SK-N-SH (cell line): Measurements from ENCODE around the gene MCTS1. TPM values are rescaled to one million over a fixed set of nuclear protein-coding genes. Genes with fewer than 3 reads are reported as not detected.

Source experiments
- CTCF ChIA-PET: fragments of 300-600, 350-600 bp; formaldehyde crosslinking; extraction: SDS; loops from one replicate; lab custom pipeline; 2021; lab: Yijun Ruan, JAX
- POLR2A ChIA-PET: fragments of 350-600 bp; sonication (Branson Sonifier 250); formaldehyde crosslinking; extraction: SDS; loops from one replicate; lab custom pipeline; 2020; ENCODE audit warnings: antibody characterized with exemption, inconsistent platforms; lab: Yijun Ruan, JAX
- DNase-seq: peaks from one replicate; pipeline ENCODE4 v3.0.0; 2012
- H2AFZ ChIP-seq: fragments of 200-600 bp; sonication (generic); 2 replicates; pipeline ENCODE4 v1.8.1; 2016; ENCODE audit warnings: antibody characterized with exemption, mild to moderate bottlenecking, low read depth
- H3F3A ChIP-seq: fragments of 200-600 bp; sonication (generic); replicated peaks from 2 replicates; pipeline ENCODE3; 2016; ENCODE audit warnings: antibody characterized with exemption, mild to moderate bottlenecking; ENCODE audit not compliant: insufficient read depth
- H3K27ac ChIP-seq, 2 experiments: fragments of 200-500 bp in 1 of 2; fragments of 200-600 bp in 1 of 2; sonication (Bioruptor generic) in 1 of 2; sonication (generic), shearing (Covaris generic) in 1 of 2; 2 replicates each; pipeline versions ENCODE4 v1.5.1 to v1.6.1; 2014 to 2016; ENCODE audit warnings: low read depth in 2 of 2, inconsistent platforms in 1 of 2, low read length in 1 of 2, mild to moderate bottlenecking in 1 of 2, mixed read lengths in 1 of 2
- H3K27me3 ChIP-seq: fragments of 200-600 bp; sonication (generic), shearing (Covaris generic); 2 replicates; pipeline ENCODE4 v1.6.1; 2016; ENCODE audit warnings: mixed run types; ENCODE audit not compliant: insufficient read depth
- H3K36me3 ChIP-seq, 2 experiments: fragments of 200-500 bp in 1 of 2; fragments of 200-600 bp in 1 of 2; sonication (Bioruptor generic) in 1 of 2; sonication (generic) in 1 of 2; replicated peaks in 1 of 2; 2 replicates each; pipeline versions ENCODE3 to v1.5.1; 2014 to 2016; ENCODE audit warnings: low read length in 1 of 2, mild to moderate bottlenecking in 1 of 2; ENCODE audit not compliant: insufficient read depth in 2 of 2, control insufficient read depth in 1 of 2
- H3K4me1 ChIP-seq, 2 experiments: fragments of 200-500 bp in 1 of 2; fragments of 200-600 bp in 1 of 2; sonication (Bioruptor generic) in 1 of 2; sonication (generic), shearing (Covaris generic) in 1 of 2; 2 replicates each; pipeline versions ENCODE4 v1.5.1 to v1.6.1; 2014 to 2016; ENCODE audit warnings: low read depth in 1 of 2, low read length in 1 of 2, mixed run types in 1 of 2; ENCODE audit not compliant: insufficient read depth in 2 of 2, control insufficient read depth in 1 of 2
- H3K4me2 ChIP-seq: fragments of 200-600 bp; sonication (generic), shearing (Covaris generic); 2 replicates; pipeline ENCODE4 v1.6.1; 2017; ENCODE audit warnings: mixed run types
- H3K4me3 ChIP-seq, 2 experiments: fragments of 200-500 bp in 1 of 2; fragments of 200-600 bp in 1 of 2; sonication (Bioruptor generic) in 1 of 2; sonication (generic), shearing (Covaris generic) in 1 of 2; 2 replicates each; pipeline versions ENCODE4 v1.5.1 to v1.8.1; 2014 to 2016; ENCODE audit warnings: low read depth in 2 of 2, inconsistent platforms in 1 of 2, low read length in 1 of 2, mild to moderate bottlenecking in 1 of 2, mixed read lengths in 1 of 2, moderate library complexity in 1 of 2
- H3K79me2 ChIP-seq: fragments of 200-600 bp; sonication (generic); 2 replicates; pipeline ENCODE4 v1.8.1; 2017; ENCODE audit warnings: mild to moderate bottlenecking; ENCODE audit not compliant: insufficient read depth
- H3K9ac ChIP-seq: fragments of 200-600 bp; sonication (generic); 2 replicates; pipeline ENCODE4 v1.6.1; 2017; ENCODE audit warnings: mixed run types
- H3K9me2 ChIP-seq: fragments of 200-600 bp; sonication (generic); 2 replicates; pipeline ENCODE4 v1.6.1; 2017; ENCODE audit warnings: mixed run types
- H3K9me3 ChIP-seq: fragments of 200-600 bp; sonication (generic); 2 replicates; pipeline ENCODE4 v1.6.1; 2017; ENCODE audit warnings: mixed run types, mild to moderate bottlenecking, moderate library complexity
- H4K20me1 ChIP-seq: fragments of 200-600 bp; sonication (generic); 2 replicates; pipeline ENCODE4 v1.6.1; 2017; ENCODE audit warnings: mild to moderate bottlenecking, mixed run types; ENCODE audit not compliant: insufficient read depth
- EZH2phosphoT487 ChIP-seq: fragments of 200-600 bp; sonication (generic); IDR thresholded peaks from 2 replicates; pipeline ENCODE4 v1.6.1; 2017; ENCODE audit warnings: low read depth, mixed run types, mild to moderate bottlenecking, antibody characterized with exemption, moderate library complexity, borderline replicate concordance
- GABPA ChIP-seq: IDR thresholded peaks from 2 replicates; pipeline ENCODE4 v1.4.0; 2012; ENCODE audit warnings: low read depth, mild to moderate bottlenecking
- JUND ChIP-seq: IDR thresholded peaks from 2 replicates; pipeline ENCODE4 v1.4.0; 2012
- MAX ChIP-seq: IDR thresholded peaks from 2 replicates; pipeline ENCODE4 v1.4.0; 2012; ENCODE audit warnings: low read depth
- MEF2A ChIP-seq: IDR thresholded peaks from 2 replicates; pipeline ENCODE4 v1.4.0; 2012; ENCODE audit warnings: low read depth, borderline replicate concordance
- POLR2AphosphoS5 ChIP-seq: IDR thresholded peaks from 2 replicates; pipeline ENCODE4 v1.6.1; 2012; ENCODE audit warnings: low read depth, low read length
- RAD21 ChIP-seq: IDR thresholded peaks from 2 replicates; pipeline ENCODE4 v1.6.1; 2012; ENCODE audit warnings: mild to moderate bottlenecking, low read length
- RFX5 ChIP-seq: IDR thresholded peaks from 2 replicates; pipeline ENCODE4 v1.6.1; 2012; ENCODE audit warnings: mild to moderate bottlenecking, improper control_type of control experiment, low read length
- RXRA ChIP-seq: IDR thresholded peaks from 2 replicates; pipeline ENCODE4 v1.4.0; 2012; ENCODE audit warnings: low read depth, mild to moderate bottlenecking, borderline replicate concordance
- TEAD4 ChIP-seq: IDR thresholded peaks from 2 replicates; pipeline ENCODE4 v1.4.0; 2012; ENCODE audit warnings: mild to moderate bottlenecking, borderline replicate concordance; ENCODE audit not compliant: insufficient read depth
- USF1 ChIP-seq: IDR thresholded peaks from 2 replicates; pipeline ENCODE4 v1.4.0; 2012; ENCODE audit warnings: low read depth, borderline replicate concordance
- USF2 ChIP-seq: fragments of 150-350 bp; IDR thresholded peaks from 2 replicates; pipeline ENCODE4 v1.6.1; 2017; ENCODE audit warnings: antibody characterized with exemption, low read length, low read depth, borderline replicate concordance
- YY1 ChIP-seq: IDR thresholded peaks from 2 replicates; pipeline ENCODE4 v1.4.0; 2012; ENCODE audit warnings: low read depth, mild to moderate bottlenecking
- WGBS: methylation state at CpG from one replicate; pipeline ENCODE4 v1.1.6; 2017; ENCODE audit warnings: low lambda C conversion rate; 5-methylcytosine and 5-hydroxymethylcytosine counted together
- polyA plus RNA-seq, 3 experiments: library from polyadenylated mRNA; depleted of rRNA; stranded (reverse); fragments of >200 nt; gene quantifications; 2 replicates each; pipeline ENCODE4 v1.2.3, GENCODE V29; 2012

MCTS1 gene
- polyA plus RNA-seq, 1 of the 3 experiments (the other 2 are of a cell fraction): 62.1 TPM

- DNase-seq: no peak
- H3K9me2 ChIP-seq: no peaks in the 10 kb centered on the region
- H4K20me1 ChIP-seq: no peaks in the 10 kb centered on the region
- H3K4me2 ChIP-seq: no peak overlapping the region
- CTCF ChIA-PET: no interaction called here
- no peaks in the 10 kb centered on the region for H3K79me2 ChIP-seq
- H3K36me3 ChIP-seq: no peaks in the 10 kb centered on the region
- peaks cover 4% of the 10 kb centered on the region; the same call in 1 of the 2 replicates for H3K27me3 ChIP-seq
- H3K27ac ChIP-seq: no peak overlapping the region
- H3F3A ChIP-seq: no peaks in the 10 kb centered on the region
- no peak for TF ChIP-seq MAX
- no peak for TF ChIP-seq RFX5
- TF ChIP-seq YY1: no peak
- TF ChIP-seq GABPA: no peak
- no peak for TF ChIP-seq USF2
- no peak for TF ChIP-seq POLR2AphosphoS5
- no peak for TF ChIP-seq EZH2phosphoT487
- no peak for TF ChIP-seq USF1
- no peak for TF ChIP-seq RXRA
- TF ChIP-seq, all 33 proteins: peak for 0
- H2AFZ ChIP-seq: no peak overlapping the region
- H3K4me1 ChIP-seq: no peaks in the 10 kb centered on the region
- H3K4me3 ChIP-seq: no peak overlapping the region
- POLR2A ChIA-PET: no interaction called here
- H3K9me3 ChIP-seq: no peaks in the 10 kb centered on the region
- H3K9ac ChIP-seq: no peak overlapping the region
Measured at GRCh38 chrX:120568035-120568434, 35.9 kb upstream of the MCTS1 start.

GRCh38 chrX:120568609-120569008, 35.3 kb upstream of the MCTS1 start:
- POLR2A ChIA-PET: no interaction called here
- CTCF ChIA-PET: no interaction called here

More at GRCh38 chrX:120568609-120569008, 35.3 kb upstream of the MCTS1 start:
- no peaks in the 10 kb centered on the region for H4K20me1 ChIP-seq
- DNase-seq: no peak
- 46% methylated on average over 3 of the region's 3 CpGs for whole genome bisulfite sequencing
- no peaks in the 10 kb centered on the region for H3K9me3 ChIP-seq
- TF ChIP-seq MEF2A (no peak), JUND (no peak), EZH2phosphoT487 (no peak), TEAD4 (no peak), RAD21 (no peak)
- no peaks in the 10 kb centered on the region for H3K36me3 ChIP-seq
- no peaks in the 10 kb centered on the region for H3K79me2 ChIP-seq
- H3K4me3 ChIP-seq: no peak overlapping the region
- no peak overlapping the region for H3K27ac ChIP-seq
- H3K4me2 ChIP-seq: no peak overlapping the region
- no peak overlapping the region for H2AFZ ChIP-seq
- no peaks in the 10 kb centered on the region for H3F3A ChIP-seq
- no peak overlapping the region for H3K9ac ChIP-seq
- H3K4me1 ChIP-seq: no peaks in the 10 kb centered on the region
- peaks cover 4% of the 10 kb centered on the region; the same call in 1 of the 2 replicates for H3K27me3 ChIP-seq
- no peaks in the 10 kb centered on the region for H3K9me2 ChIP-seq
